ENCODE measurements around the gene DPP8.

DNA sequence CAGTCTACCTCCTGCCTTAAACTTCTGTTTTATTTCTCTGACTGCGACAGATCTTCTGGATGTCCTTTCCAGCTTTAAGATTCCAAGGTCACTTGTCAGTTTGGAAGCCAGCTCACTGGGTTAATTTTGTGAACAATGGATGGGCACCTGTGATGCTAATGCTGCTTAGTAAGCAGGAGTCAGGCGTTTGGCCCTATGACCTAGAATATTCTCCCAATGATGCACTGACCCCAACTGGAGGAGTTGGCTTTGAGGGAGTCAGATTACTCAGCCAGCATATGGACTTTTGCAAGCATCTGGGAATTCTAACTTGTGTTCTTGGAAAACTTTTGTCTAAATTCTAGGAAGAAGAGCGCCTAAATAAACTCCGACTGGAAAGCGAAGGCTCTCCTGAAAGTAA is 40.8 kb upstream of the DPP8 start:
- TF ChIP-seq POLR2A (IDR thresholded peaks at IDR 0.05), result no peak
- TF ChIP-seq, protein P1, sequence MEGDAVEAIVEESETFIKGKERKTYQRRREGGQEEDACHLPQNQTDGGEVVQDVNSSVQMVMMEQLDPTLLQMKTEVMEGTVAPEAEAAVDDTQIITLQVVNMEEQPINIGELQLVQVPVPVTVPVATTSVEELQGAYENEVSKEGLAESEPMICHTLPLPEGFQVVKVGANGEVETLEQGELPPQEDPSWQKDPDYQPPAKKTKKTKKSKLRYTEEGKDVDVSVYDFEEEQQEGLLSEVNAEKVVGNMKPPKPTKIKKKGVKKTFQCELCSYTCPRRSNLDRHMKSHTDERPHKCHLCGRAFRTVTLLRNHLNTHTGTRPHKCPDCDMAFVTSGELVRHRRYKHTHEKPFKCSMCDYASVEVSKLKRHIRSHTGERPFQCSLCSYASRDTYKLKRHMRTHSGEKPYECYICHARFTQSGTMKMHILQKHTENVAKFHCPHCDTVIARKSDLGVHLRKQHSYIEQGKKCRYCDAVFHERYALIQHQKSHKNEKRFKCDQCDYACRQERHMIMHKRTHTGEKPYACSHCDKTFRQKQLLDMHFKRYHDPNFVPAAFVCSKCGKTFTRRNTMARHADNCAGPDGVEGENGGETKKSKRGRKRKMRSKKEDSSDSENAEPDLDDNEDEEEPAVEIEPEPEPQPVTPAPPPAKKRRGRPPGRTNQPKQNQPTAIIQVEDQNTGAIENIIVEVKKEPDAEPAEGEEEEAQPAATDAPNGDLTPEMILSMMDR (IDR thresholded peaks at IDR 0.05), result no peak
- TF ChIP-seq EP300 (IDR thresholded peaks at IDR 0.05), result no peak

All from upper lobe of left lung (tissue), 4 donors.